GM12878 (cell line): ENCODE results near the gene MTA3. TPM values are rescaled to one million over a fixed set of nuclear protein-coding genes. Genes with fewer than 3 reads are reported as not detected.

Experiments
- ATAC-seq: fragments of 200-7000 bp; cut with Tn5 transposase; 3 replicates; pipeline ENCODE4 v1.9.1; 2020; ENCODE audit warnings: mild to moderate bottlenecking, moderate library complexity
- BruUV-seq: library from RNA; stranded (reverse); fragments of 400-500 nt; replicated peaks from 2 replicates; lab custom pipeline; 2021; lab: Mats Ljungman, UMichigan
- CTCF ChIA-PET: fragments of 300-600 bp; sonication (Branson Sonifier 250); formaldehyde crosslinking; extraction: SDS; loops from one replicate; lab custom pipeline; 2021; ENCODE audit warnings: inconsistent platforms; lab: Yijun Ruan, JAX
- POLR2A ChIA-PET: fragments of 350-600 bp; formaldehyde crosslinking; extraction: SDS; loops from one replicate; lab custom pipeline; 2021; ENCODE audit warnings: inconsistent platforms; lab: Charles Lee
- RAD21 ChIA-PET: fragments of 300-600 bp; sonication (Branson Sonifier 250); formaldehyde crosslinking; loops from one replicate; lab custom pipeline; 2023; ENCODE audit warnings: antibody characterized with exemption; ENCODE audit not compliant: unreplicated experiment; lab: Charles Lee
- SMC1A ChIA-PET: fragments of 300-600 bp; sonication (Branson Sonifier 250); formaldehyde crosslinking; loops from one replicate; lab custom pipeline; 2023; ENCODE audit not compliant: unreplicated experiment, uncharacterized antibody; lab: Charles Lee
- DNase-seq: peaks from one replicate; pipeline ENCODE4 v3.0.0-alpha.2; 2011; ENCODE audit warnings: low read depth, low spot score
- FAIRE-seq: peaks from 3 replicates; lab custom pipeline; 2011; peaks lifted over from hg19 to GRCh38; lab: Jason Lieb, UNC
- H2AFZ ChIP-seq: 2 replicates; pipeline ENCODE4 v1.6.0; 2011; ENCODE audit warnings: low read depth, low read length, control low read depth; ENCODE audit not compliant: control insufficient read depth
- H3K27ac ChIP-seq: 2 replicates; pipeline ENCODE4 v1.5.1; 2011; ENCODE audit warnings: control low read depth; ENCODE audit not compliant: control insufficient read depth, insufficient read depth
- H3K27me3 ChIP-seq, 2 experiments: replicated peaks in 1 of 2; 2 replicates each; pipeline versions ENCODE4 v1.6.0 to v1.6.1; 2011; ENCODE audit warnings: low read length in 1 of 2; ENCODE audit not compliant: control insufficient read depth in 2 of 2, insufficient read depth in 2 of 2
- H3K36me3 ChIP-seq, 2 experiments: 2 replicates each; pipeline ENCODE4 v1.5.1; 2011; ENCODE audit warnings: low read length in 1 of 2; ENCODE audit not compliant: control insufficient read depth in 2 of 2, insufficient read depth in 2 of 2
- H3K4me1 ChIP-seq: 2 replicates; pipeline ENCODE4 v1.6.1; 2011; ENCODE audit warnings: mild to moderate bottlenecking, low read length, moderate library complexity, mixed read lengths; ENCODE audit not compliant: control insufficient read depth, insufficient read depth
- H3K4me2 ChIP-seq: 2 replicates; pipeline ENCODE4 v1.6.0; 2011; ENCODE audit warnings: control low read depth; ENCODE audit not compliant: control insufficient read depth, insufficient read depth
- H3K4me3 ChIP-seq: fragments of 200-600 bp; sonication (generic); 2 replicates; pipeline ENCODE4 v1.5.1; 2016
- H3K79me2 ChIP-seq: 2 replicates; pipeline ENCODE4 v1.6.0; 2011; ENCODE audit warnings: low read length; ENCODE audit not compliant: control insufficient read depth, insufficient read depth
- H3K9ac ChIP-seq: 2 replicates; pipeline ENCODE4 v1.8.0; 2011; ENCODE audit warnings: low read length, control low read depth, mixed read lengths; ENCODE audit not compliant: control insufficient read depth, insufficient read depth
- H3K9me3 ChIP-seq: replicated peaks from 3 replicates; pipeline ENCODE4 v1.5.1; 2011; ENCODE audit warnings: mild to moderate bottlenecking, low read length; ENCODE audit not compliant: control insufficient read depth, insufficient read depth
- H4K20me1 ChIP-seq: 2 replicates; pipeline ENCODE4 v1.6.0; 2011; ENCODE audit not compliant: control insufficient read depth, insufficient read depth
- BRCA1 ChIP-seq: IDR thresholded peaks from 2 replicates; pipeline ENCODE4 v1.6.1; 2011; ENCODE audit warnings: low read depth, low read length, improper control_type of control experiment
- CBFB ChIP-seq: IDR thresholded peaks from 2 replicates; pipeline ENCODE4 v1.6.1; 2016; ENCODE audit warnings: antibody characterized with exemption, low read depth
- EED ChIP-seq: sonication (generic); IDR thresholded peaks from 2 replicates; pipeline ENCODE4 v1.6.1; 2016; ENCODE audit warnings: antibody characterized with exemption, low read depth
- ESRRA ChIP-seq: IDR thresholded peaks from 2 replicates; pipeline ENCODE4 v1.6.1; 2012; ENCODE audit warnings: mild to moderate bottlenecking, low read length, improper control_type of control experiment
- KAT2A ChIP-seq: conservative IDR thresholded peaks from 2 replicates; pipeline ENCODE4 v1.6.1; 2011; ENCODE audit warnings: low read depth, low read length; ENCODE audit not compliant: control insufficient read depth
- MEF2B ChIP-seq: fragments of 450-650 bp; IDR thresholded peaks from 2 replicates; pipeline ENCODE4 v1.6.1; 2018; ENCODE audit warnings: mild to moderate bottlenecking, moderate library complexity; ENCODE audit not compliant: partially characterized antibody, poor library complexity, severe bottlenecking
- PAX5 ChIP-seq: IDR thresholded peaks from 2 replicates; pipeline ENCODE4 v1.6.1; 2011; ENCODE audit warnings: low read depth, low read length, borderline replicate concordance
- POU2F2 ChIP-seq: IDR thresholded peaks from 3 replicates; pipeline ENCODE4 v1.6.1; 2011; ENCODE audit warnings: low read depth, mild to moderate bottlenecking, low read length, borderline replicate concordance
- RBBP5 ChIP-seq: fragments of 200-600 bp; sonication (generic); conservative IDR thresholded peaks from 2 replicates; pipeline ENCODE4 v1.6.1; 2016
- WGBS: methylation state at CpG from one replicate; pipeline ENCODE4 v1.1.6; 2016; ENCODE audit warnings: low lambda C conversion rate; ENCODE audit not compliant: insufficient replicate concordance, insufficient coverage; ENCODE audit errors: missing lambda C conversion rate; 5-methylcytosine and 5-hydroxymethylcytosine counted together
- in situ Hi-C: fragments of 300-500 bp; cut with MboI; formaldehyde crosslinking; loops from 9 replicates; pipeline ENCODE4 v1.14.3; 2018; ENCODE audit warnings: mixed read lengths
- intact Hi-C: fragments of 100-400 bp; cut with micrococcal nuclease; formaldehyde crosslinking; loops from one replicate; pipeline ENCODE4 v1.14.2; 2022; ENCODE audit not compliant: unreplicated experiment
- polyA plus RNA-seq, 11 experiments: library from polyadenylated mRNA; depleted of rRNA in 4 of 11; unstranded in 6 of 11; stranded (reverse) in 5 of 11; fragments of >200 nt; fragmentation: Nextera tagmentation in 4 of 11; fragmentation: Illumina TruSeq in 1 of 11; extraction: Ambion mirVana in 4 of 11; extraction: Trizol in 1 of 11; gene quantifications; 1 replicate in 1 of 11; 2 replicates in 10 of 11; pipeline versions ENCODE4 v1.2.1 to v1.2.3, GENCODE V29; 2011 to 2016; ENCODE audit warnings: inconsistent platforms in 2 of 11, missing spikeins in 2 of 11, low read depth in 1 of 11
- total RNA-seq, 4 experiments: library from RNA; depleted of rRNA in 3 of 4; stranded (reverse); fragments of >200 nt in 3 of 4; fragmentation: Illumina TruSeq in 1 of 4; extraction: Trizol in 1 of 4; gene quantifications; 2 replicates each; pipeline versions ENCODE4 v1.2.1 to v1.2.3, GENCODE V29; 2013 to 2021
- TF ChIP-seq, protein P1 (sequence below): fragments of 450-650 bp; IDR thresholded peaks from 2 replicates; pipeline ENCODE4 v1.6.1; 2018; ENCODE audit warnings: mild to moderate bottlenecking, low read depth, moderate library complexity; ENCODE audit not compliant: partially characterized antibody

MTA3 gene
- total and polyA plus RNA-seq, 10 of the 15 experiments (the other 5 are each of a cell fraction or from before 2014, with no cell fraction given) = 17.6 to 45.5 (median 26.5) TPM

DNA sequence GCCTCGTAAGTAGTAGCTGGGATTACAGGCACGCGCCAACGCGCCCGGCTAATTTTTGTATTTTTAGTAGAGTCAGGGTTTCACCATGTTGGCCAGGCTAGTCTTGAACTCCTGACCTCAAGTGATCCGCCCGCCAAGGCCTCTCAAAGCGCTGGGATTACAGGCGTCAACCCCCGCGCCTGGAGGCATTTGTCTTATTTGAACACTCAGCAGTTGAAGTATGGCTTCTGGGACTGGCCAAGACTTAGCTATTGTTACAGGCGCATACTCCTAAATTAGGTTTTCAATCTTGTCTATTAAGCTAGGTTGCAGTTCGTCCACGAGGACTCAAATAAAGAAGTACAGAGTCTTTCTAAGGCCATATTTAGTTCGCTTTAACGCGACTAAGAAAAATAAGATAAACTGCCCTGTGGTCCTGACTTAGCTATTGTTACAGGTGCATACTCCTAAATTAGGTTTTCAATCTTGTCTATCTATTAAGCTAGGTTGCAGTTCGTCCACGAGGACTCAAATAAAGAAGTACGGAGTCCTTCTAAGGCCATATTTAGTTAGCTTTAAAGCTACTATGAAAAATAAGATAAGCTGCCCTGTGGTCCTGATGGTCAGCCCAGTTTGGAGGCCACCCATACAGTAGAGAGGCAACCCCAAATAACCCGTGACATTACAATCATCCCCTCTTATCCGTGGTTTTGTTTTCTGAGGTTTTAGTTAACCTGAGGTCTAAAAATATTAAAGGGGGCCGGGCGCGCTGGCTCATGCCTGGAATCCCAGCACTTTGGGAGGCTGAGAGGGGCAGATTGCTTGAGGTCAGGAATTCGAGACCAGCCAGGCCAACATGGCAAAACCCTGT is 20.8 kb upstream of the MTA3 start:
- no peaks in the 10 kb centered on the region for H3K27me3 ChIP-seq
- ChIA-PET RAD21 (interaction anchor here (0.9 kb wide), 1 partner anchor 52 kb away, joined by 3 read pairs; no protein-coding TSS in a partner anchor), CTCF (interaction anchor here (2.0 kb wide), 1 partner anchor 10 kb away, joined by 8 read pairs; no protein-coding TSS in a partner anchor), SMC1A (interaction anchor here (1.0 to 1.6 kb wide), 3 partner anchors 19 to 51 kb away, joined by 3 to 10 read pairs (median 4); no protein-coding TSS in a partner anchor), POLR2A (no interaction called here)
- H3K27ac ChIP-seq = no peak overlapping the region
- in situ Hi-C loops = no loop called here
- whole genome bisulfite sequencing = 86% methylated on average over 27 of the region's 27 CpGs
- no peaks in the 10 kb centered on the region for H4K20me1 ChIP-seq
- TF ChIP-seq CBFB (no peak), ESRRA (no peak), EED (no peak), MEF2B (no peak), POU2F2 (no peak), RBBP5 (no peak), PAX5 (no peak), KAT2A (no peak), BRCA1 (no peak)
- TF ChIP-seq, protein P1, sequence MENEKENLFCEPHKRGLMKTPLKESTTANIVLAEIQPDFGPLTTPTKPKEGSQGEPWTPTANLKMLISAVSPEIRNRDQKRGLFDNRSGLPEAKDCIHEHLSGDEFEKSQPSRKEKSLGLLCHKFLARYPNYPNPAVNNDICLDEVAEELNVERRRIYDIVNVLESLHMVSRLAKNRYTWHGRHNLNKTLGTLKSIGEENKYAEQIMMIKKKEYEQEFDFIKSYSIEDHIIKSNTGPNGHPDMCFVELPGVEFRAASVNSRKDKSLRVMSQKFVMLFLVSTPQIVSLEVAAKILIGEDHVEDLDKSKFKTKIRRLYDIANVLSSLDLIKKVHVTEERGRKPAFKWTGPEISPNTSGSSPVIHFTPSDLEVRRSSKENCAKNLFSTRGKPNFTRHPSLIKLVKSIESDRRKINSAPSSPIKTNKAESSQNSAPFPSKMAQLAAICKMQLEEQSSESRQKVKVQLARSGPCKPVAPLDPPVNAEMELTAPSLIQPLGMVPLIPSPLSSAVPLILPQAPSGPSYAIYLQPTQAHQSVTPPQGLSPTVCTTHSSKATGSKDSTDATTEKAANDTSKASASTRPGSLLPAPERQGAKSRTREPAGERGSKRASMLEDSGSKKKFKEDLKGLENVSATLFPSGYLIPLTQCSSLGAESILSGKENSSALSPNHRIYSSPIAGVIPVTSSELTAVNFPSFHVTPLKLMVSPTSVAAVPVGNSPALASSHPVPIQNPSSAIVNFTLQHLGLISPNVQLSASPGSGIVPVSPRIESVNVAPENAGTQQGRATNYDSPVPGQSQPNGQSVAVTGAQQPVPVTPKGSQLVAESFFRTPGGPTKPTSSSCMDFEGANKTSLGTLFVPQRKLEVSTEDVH = no peak
- H3K9me3 ChIP-seq = no peaks in the 10 kb centered on the region; the same call in 2 of the 3 replicates
- no peak for ATAC-seq
- H3K79me2 ChIP-seq = no peaks in the 10 kb centered on the region
- DNase-seq = no peak
- FAIRE-seq = no peak
- no peak overlapping the region for H3K4me2 ChIP-seq
- H3K4me3 ChIP-seq = no peak overlapping the region
- no peak overlapping the region for H3K9ac ChIP-seq
- H3K4me1 ChIP-seq = peaks cover 5% of the 10 kb centered on the region; the same call in 1 of the 2 replicates
- no TSS peak for BruUV-seq
- H3K36me3 ChIP-seq = no peaks in the 10 kb centered on the region
- peak overlapping the region; percentile 72; the same call in 1 of the 2 replicates for H2AFZ ChIP-seq
- intact Hi-C loops = no loop called here
